Fibroblast of skin of abdomen (primary cell): ENCODE results near the gene IQGAP3.
A peak's percentile ranks its signal among the peaks of the same experiment; 100 is the strongest.
"Not testable (repeated sequence)": the region's sequence is repeated elsewhere in the genome, so short reads cannot be mapped to it uniquely, and the experiment has no call there.

Source experiments
- DNase-seq: peaks from one replicate; pipeline ENCODE4 v3.0.0-alpha.2; 2013

The IQGAP3 gene

GRCh38 chr1:156571261-156571852, 1.0 kb downstream of the IQGAP3 start:
- DNase-seq = peak; percentile 91

GRCh38 chr1:156566436-156566835, 5.9 kb downstream of the IQGAP3 start:
- no peak for DNase-seq

GRCh38 chr1:156565519-156565918, 6.8 kb downstream of the IQGAP3 start:
- DNase-seq = no peak

- DNase-seq = no peak
Measured at GRCh38 chr1:156560585-156561163, 11.7 kb downstream of the IQGAP3 start.

GRCh38 chr1:156559797-156560385, 12.5 kb downstream of the IQGAP3 start:
- DNase-seq = no peak

- DNase-seq = no peak
Measured at GRCh38 chr1:156559086-156559796, 13.1 kb downstream of the IQGAP3 start.

- DNase-seq = no peak
Measured at GRCh38 chr1:156556354-156556753, 16.0 kb downstream of the IQGAP3 start.

GRCh38 chr1:156555715-156556114, 16.6 kb downstream of the IQGAP3 start:
- no peak for DNase-seq

- no peak for DNase-seq
Measured at GRCh38 chr1:156554971-156555370, 17.4 kb downstream of the IQGAP3 start.

GRCh38 chr1:156553860-156554485, 18.4 kb downstream of the IQGAP3 start:
- DNase-seq = no peak

GRCh38 chr1:156552937-156553336, 19.4 kb downstream of the IQGAP3 start:
- not testable (repeated sequence) for DNase-seq

GRCh38 chr1:156552518-156552917, 19.8 kb downstream of the IQGAP3 start:
- no peak for DNase-seq

- no peak for DNase-seq
Measured at GRCh38 chr1:156551869-156552268, 20.5 kb downstream of the IQGAP3 start.

GRCh38 chr1:156551066-156551643, 21.2 kb downstream of the IQGAP3 start:
- DNase-seq = no peak

GRCh38 chr1:156550346-156550745, 22.0 kb downstream of the IQGAP3 start:
- DNase-seq = no peak

GRCh38 chr1:156549831-156550230, 22.5 kb downstream of the IQGAP3 start:
- DNase-seq = no peak

- DNase-seq = no peak
Measured at GRCh38 chr1:156549390-156549789, 23.0 kb downstream of the IQGAP3 start.

GRCh38 chr1:156547982-156548381, 24.4 kb downstream of the IQGAP3 start:
- no peak for DNase-seq

- no peak for DNase-seq
Measured at GRCh38 chr1:156547434-156547833, 24.9 kb downstream of the IQGAP3 start.

- no peak for DNase-seq
Measured at GRCh38 chr1:156546267-156546666, 26.1 kb downstream of the IQGAP3 start.

- DNase-seq = no peak
Measured at GRCh38 chr1:156544592-156545102, 27.7 kb downstream of the IQGAP3 start.

- DNase-seq = no peak
Measured at GRCh38 chr1:156543066-156543465, 29.3 kb downstream of the IQGAP3 start.

GRCh38 chr1:156540955-156541354, 31.4 kb downstream of the IQGAP3 start:
- no peak for DNase-seq
